ENCODE data around the gene BAG5.
"Not testable (repeated sequence)": the region's sequence is repeated elsewhere in the genome, so short reads cannot be mapped to it uniquely, and the experiment has no call there.

The BAG5 gene

DNA sequence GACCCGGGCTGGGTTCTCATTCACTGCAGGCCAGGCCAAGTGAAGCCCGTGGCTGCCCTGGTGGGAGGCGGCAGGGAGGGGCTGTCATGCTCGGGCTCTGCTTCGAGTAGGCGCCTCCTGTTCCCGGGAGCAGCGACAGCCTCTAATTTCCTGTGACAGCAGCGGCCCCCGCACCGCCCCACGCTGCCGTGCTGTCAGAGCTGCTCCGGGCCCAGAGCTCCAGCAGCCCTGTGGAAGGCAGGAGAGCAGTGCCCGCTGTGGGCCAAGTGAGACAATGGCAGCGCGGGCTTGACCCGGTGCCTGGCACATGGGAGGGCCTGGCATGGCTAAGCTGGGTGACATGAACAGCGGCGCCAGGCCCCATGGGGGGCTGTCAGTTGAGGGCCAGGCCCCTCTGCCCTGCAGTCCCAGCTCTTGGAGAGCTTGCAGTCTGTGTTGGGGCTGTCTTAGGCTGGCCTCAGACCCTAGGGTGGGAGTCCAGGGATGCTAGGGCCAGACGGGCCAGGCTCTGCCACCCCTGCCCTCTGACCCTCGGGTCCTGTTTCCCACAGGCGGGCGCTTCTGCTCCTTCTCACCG lies 28.4 kb downstream of the BAG5 start:
- DNase-seq, result no peak

DNA sequence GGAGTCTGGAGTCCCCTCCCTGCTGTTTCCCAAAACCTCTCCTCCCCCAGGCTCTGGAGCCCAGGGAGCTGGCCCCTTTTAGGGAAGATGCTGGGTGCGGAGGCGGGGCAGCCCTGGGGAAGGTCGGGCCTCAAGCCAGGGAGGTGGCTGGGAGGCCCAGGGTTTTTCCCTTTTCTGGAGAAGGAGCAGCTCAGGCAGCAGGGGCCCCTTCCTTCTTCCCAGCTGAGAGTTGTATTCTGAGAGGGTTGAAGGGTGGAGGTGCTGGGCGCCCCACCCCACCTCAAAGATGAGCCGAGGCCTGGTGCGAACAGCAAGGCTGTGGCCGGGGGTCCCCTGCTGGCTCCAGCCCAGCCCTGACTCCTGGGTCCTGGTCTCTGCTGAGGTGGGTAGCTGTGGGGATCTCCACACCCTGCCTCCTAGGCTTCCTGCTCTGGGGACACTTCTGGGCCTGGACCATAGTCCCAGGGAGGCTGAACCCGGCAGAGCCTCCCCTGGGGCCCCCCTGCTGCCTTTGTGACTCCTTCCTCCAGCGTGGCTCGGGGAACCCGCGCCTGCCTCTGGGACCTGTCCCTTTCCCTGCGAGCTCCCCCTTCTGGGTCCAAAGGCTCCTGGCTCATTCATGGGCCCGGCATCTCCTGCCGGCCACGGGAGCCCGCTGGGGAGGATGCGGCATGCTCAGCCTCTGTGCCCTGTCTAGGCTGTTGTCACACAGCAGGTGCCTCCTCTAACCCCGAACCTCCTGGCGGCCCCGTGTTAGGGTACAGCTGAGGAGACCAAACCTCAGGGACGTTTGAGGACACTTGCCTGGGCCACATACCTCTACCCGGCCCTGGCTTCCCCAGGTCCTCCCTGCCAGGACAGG lies 29.1 kb downstream of the BAG5 start:
- DNase-seq, result no peak

DNA sequence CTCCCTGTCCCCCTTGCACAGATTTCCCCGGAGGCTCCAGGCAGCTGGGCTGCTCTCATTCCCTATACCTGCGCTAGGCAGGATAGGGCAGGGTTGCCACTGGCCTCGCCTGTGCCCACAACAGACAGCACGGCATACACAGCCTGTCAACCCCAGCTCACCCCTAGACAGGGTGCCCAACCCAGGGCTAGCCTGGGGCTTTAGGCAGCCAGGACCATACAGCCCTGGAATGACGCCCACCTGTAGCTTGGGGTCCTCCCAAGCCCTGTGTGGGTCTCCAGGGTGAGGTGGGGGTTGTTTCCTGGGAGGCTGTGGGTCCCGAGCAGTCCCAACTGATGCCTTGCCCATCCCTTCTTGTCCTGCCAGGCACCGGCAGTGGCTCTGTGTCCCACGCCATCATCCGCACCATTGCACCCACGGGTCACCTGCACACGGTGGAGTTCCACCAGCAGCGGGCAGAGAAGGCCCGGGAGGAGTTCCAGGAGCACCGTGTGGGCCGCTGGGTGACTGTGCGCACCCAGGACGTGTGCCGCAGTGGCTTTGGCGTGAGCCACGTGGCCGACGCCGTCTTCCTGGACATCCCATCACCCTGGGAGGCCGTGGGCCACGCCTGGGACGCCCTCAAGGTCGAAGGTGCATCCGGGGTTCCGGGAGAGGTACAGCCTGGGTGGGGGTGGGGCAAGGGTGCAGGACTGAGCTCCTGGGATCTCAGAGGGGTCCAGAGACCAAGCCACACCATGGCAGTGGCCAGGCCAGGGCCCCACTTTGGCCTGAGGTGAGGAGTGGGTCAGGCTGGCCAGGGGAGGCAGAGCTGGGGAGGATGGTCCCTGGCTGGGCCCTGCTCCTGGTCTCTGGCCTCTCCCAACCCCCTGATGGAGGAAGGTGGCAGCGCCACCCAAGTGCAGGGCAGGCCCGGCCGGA lies 30.0 kb downstream of the BAG5 start:
- no peak for DNase-seq

DNA sequence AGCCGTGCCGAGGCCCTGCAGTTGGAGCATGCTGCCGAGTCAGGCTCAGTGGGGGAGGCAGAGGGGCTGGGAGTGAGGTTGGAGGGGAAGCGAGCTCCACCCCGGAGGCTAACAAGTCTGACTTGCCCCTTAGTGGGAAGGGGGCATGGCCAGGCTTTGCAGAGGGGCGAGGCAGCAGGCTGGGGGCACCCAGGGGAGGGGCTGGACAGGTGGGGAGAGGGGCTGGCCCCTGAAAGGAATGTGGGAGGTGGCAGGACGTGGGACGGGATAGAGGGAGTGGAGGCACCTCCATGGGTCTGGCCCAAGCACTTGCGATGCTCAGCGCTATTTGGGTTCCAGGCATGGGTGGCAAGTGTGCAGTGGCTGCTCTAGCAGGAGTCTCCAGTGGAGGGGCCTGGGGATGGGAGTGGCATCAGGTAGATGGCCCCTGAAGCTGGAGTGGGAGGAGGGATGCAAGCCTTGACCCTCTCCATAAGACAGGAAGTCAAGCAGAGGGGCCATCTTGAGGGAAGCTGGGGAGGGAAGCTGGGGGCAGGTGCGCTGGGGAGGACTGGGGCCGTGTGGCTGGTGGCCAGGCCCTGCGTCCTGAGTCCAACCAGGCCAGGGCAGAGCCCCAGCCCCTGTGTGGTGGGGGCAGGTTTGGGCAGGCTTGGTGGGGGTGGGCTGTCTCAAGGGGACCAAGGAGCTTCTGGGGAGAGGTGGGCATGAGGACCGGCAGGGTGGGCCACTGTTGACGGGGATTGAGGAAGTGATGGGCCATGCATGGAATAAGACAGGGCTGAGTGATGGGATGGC lies 30.8 kb downstream of the BAG5 start:
- DNase-seq, result no peak

DNA sequence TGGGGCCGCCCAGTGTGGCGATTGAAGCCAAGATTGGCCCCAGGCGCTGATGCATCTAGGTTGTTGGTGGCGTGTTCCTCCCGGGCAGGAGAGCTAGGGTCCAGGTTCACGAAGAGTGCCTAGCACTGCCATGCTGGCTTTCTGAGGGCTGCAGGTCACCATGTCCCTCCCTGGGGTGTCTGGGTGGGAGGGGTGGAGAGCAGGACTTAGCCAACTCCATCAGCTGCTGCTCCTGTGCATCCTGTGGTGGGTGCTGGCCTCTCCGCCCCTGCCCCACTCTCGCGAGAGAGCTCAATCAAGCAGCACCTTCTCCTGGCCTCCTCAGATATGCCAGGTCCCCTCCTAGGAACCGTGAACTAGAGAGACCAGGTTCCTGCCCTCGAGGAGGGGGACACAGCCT lies 31.6 kb downstream of the BAG5 start:
- no peak for DNase-seq

DNA sequence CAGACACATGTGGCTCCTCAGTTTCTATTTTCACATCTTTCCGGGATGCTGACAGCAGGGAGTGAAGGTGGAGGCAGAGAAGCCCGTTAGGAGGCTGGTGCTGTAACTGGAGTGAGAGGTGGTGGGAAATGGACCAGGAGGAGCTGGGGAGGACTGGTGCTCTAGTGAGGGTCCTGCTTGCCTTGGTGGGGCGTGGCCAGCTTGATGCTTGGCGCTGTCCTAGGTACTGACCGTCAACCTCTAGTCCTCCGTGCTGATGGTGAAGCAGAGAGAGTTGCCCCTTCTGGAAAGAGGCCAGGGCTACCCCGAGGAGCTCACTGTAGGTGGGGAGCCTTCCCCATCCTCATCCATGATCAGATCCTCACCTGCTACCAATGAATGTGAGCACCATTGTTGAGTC lies 32.1 kb downstream of the BAG5 start:
- DNase-seq, result no peak

DNA sequence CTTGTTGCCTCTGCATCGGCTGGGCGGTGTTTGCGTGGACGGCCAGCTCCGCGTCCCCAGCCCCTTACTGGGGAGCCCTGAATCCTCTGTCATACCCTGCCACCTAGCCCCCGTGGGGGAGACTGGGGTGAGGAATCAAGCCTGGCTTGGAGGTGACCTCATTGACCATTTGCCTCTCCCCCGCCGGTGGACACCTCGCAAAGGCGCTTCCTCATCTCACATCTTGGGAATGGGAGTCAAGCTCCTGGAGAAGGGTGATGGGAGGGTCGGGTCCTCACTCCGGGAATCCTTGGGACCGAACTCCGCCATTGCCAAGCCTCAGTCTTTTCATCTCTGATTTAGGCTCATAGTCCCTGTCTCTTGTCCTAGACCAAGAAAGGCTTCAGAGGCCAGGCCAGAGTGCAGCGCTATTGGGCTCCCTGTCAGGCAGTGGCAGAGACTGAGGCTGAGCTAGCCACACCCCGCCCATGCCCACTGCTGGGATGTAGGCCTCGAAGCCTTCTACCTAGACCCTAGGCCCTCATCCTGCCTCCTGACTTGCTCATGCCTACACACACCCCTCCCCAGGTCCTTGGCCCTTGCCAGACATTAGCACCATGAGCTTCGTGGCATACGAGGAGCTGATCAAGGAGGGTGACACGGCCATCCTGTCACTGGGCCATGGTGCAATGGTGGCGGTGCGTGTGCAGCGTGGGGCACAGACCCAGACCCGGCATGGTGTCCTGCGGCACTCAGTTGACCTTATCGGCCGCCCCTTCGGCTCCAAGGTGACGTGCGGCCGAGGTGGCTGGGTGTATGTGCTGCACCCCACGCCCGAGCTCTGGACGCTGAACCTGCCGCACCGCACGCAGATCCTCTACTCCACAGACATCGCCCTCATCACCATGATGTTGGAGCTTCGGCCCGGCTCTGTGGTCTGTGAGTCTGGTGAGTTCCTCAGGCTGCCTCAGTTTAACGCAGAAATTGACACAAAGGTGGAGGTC lies 32.8 kb downstream of the BAG5 start:
- no peak for DNase-seq

DNA sequence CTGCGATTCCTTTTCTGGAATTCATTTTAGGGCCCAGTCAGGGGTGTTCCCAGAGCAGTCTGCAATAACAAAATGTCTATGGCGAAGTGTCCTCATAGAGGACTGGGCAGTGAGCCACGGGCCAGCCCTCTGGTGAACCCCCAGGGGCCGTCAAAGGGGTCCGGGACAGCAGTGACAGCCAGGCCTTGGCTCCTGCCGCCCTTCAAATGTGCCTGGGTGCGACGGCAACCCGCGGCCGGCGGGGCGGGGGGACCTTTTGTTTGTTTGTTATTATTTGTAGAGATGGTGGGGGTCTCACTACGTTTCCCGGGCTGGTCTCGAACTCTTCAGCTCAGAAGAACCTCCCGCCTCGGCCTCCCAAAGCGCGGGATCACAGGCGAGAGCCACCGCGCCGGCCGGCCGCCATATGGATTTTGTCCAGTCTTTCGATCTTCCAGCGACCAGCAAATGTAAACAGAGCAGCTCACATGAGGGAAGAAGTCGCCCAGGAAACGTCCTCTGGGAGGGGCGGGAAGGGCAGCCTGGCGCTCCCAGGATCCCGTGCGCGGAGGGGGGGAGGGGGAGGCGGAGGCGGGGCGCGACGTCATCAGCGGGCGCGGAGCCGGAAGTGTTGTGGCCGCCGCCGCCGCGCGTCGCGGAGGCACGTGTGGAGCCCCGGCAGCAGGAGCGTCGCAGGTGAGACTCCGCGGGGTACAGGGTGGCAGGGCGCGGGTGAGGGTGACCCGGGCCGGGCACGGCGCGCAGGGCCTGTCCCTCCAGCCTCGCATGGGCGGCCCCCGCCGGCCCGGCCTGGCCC lies 33.7 kb downstream of the BAG5 start, which contains the start of gene TRMT61A:
TSS of gene TRMT61A (plus strand) at position 610 of the 796 bp plus-strand sequence. CDS start 783 bp downstream, outside the sequence.
- DNase-seq, result peak; percentile 31 to 85

DNA sequence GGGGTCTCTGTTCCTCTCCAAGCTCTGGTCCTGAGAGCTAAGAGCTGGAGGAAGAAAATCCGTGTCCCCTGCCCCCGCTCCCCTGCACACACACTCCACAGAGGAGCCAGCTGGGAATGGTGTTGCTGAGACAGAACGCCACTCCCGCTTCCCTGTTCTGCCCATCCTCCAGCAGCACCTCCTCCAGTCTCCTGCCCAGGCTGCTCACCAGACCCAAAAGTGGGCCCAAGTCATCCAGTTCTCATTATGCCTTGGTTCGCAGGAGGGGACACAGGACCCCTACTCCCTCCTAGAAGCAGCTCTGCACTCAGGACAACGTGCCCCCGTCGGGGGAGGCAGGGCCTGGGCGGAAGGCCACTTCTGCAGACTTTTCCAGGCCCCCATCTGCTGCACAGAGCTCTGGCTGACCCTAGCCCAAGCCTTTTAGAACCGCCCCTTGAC lies 34.3 kb downstream of the BAG5 start:
- DNase-seq, result no peak

DNA sequence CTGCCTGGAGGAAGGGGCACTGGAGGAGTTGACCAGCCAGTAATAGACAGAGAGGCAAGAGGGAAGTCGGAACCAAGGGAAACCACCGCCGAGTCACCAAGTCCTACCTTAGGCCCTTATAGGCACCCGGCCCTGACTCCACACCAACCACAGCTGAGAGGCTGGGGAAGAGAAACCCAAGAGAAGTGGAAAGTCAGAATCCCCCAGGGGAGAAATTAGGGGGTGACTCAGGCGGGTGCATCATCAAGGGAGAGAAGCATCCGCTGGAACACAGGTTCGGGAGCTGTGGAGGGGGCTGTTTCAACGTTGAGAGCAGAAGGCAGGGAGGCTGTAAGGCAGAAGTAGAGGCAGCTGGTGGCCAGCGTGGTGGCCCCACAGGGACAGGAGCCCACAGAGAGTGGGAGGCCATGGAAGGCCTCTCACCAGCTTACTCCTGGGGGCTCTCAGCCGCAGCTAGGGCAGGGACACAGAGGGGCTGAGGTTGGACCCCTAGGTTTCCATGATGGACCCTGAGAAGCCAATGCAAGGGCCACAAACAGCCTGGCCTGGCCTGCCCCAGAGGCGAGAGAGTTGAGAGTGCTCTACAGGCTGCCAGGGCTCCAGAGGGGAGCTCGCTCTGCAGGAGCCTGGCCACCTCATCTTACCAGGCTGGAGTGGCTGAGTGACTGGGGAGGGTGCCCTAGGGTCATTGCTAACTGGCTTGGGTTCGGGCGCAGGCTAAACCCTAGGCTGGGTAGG lies 34.9 kb downstream of the BAG5 start:
- DNase-seq, result no peak

DNA sequence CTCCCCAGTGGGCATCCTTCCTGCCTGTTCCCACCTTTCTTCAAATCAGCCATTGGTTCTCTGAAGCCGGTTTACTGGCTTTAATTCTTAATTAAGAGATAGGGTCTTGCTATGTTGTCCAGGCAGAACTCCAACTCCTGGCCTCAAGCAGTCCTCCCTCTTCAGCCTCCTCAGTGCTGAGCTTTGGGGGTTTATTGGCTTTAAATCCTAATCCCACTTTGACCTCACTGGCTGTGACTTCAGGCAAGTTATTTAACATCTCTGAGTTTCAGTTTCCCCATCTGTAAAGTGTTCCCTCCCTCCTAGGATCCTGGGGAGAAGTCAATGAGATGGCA lies 35.6 kb downstream of the BAG5 start:
- no peak for DNase-seq

DNA sequence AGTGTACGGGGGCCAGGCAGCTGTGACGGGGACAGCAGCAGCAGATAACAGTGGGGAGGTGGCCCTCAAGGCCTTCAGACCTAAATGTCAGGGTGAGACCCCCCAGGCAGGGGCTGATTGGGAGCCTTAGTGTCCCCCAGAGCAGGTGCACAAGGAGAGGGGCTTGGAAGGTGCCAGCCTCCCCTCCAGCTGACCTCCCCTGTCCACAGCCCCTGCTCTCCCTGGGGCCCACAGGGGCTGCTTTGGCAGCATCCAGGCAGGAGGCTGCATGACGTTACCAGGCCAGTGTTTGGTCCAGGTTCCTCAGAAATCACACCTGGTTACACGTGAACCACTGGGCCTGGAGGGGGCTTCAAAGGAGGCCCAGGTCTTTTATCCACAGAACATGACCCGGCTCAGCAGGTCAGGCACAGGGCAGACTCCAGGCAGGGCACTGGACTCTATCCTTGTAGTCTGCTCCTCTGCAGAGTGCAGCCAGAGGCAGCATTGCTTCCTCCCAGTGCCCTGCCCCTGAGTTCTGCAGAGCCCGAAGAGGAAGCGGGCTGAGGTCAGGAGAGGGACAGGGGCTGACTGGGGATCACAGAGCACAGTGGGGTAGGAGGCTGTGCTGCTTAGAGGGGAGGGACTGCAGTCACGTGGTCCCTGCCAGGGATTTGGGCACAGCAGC lies 36.1 kb downstream of the BAG5 start:
- no peak for DNase-seq

DNA sequence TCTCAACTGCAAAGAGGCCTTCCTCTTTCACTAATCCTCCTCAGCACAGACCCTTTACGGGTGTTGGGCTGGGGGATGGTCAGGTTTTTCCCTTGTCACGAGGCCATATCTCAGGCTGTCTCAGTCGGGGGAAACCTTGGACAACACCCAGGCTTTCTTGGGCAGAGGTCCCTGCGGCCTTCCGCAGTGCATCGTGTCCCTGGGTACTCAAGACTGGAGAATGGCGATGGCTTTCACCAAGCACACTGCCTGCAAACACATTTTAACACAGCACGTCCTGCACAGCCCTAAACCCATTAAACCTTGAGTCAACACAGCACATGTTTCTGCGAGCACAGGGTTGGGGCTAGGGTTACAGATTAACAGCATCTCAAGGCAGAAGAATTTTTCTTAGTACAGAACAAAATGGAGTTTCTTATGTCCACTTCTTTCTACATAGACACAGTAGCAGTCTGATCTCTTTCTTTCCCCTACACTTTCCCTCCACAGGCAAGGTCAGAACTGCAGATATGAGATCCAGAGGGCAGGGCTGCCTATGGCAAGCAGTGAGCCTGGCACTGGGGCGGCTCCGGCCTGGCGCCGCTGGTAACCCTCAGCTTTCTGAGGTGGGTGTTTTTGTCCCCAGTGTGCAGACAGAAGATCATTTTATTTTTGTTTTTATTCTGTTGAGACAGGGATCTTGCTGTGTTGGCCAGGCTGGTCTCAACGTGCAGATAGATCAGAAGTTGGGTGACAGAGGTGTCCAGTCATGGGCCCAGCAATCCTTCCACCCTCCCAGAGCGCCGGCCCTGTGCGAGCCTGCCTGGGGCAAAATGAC lies 36.8 kb downstream of the BAG5 start:
- DNase-seq, result not testable (repeated sequence)

DNA sequence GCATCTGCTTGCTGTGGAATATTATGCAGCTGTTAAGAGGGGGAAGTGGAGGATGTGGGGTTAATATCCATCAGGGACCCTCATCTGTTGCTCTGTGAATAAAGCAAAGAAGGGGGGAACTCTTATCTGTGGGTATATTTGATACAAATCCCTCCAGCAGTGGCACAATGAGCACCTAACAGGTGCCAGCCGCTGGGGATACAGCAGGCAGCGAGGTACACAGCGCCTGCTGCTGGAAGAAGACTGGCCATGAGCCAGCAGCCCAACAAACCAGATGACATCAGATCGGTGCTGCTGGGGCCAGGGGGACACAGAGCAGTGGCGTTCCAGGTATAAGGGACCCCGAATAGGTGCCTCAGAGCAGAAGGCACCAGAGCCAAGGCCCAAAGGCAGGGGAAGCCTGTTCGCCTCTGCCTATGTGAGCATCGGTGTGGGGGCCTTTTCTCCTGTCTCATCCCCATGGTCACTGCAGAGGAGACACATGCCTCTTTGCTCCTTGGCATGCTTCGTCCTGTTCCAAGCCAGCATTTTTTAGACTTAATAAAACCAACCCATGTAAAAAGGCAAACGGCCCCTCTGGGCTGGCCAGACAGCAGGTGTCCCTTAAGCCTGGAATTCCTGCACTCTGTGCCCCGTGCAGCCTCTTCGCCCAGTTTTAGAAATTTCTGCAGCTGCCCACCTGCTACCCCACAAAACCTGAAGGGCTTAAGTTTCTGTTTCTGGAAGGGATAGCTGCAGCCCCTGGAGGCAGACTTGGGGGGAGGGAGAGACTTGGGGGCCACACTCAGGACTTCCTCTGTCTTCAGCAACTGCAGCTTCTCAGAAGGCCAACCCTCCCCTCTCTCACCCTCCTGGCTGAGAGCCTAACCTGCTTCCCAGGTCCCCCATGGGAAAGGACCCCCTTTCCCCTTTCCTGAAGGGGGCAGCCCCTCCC lies 38.2 kb downstream of the BAG5 start:
- no peak for DNase-seq

DNA sequence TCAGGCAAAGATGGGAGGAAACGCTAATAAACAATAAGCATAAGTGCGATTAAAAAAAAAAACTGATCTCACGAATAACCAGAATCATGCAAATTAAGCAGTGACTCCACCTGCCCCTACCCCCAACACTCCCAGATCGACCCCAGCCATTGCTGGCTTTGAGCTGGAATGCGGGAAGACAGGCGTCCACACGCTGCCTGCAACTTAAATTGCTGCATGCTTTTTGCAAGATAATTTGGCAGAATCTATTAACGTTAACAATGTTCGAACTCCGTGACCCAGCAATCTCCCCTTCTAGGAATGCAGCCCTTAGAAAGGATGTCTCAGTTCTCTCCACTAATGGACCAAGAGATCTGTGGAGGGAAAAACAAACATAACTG lies 38.9 kb downstream of the BAG5 start:
- no peak for DNase-seq

DNA sequence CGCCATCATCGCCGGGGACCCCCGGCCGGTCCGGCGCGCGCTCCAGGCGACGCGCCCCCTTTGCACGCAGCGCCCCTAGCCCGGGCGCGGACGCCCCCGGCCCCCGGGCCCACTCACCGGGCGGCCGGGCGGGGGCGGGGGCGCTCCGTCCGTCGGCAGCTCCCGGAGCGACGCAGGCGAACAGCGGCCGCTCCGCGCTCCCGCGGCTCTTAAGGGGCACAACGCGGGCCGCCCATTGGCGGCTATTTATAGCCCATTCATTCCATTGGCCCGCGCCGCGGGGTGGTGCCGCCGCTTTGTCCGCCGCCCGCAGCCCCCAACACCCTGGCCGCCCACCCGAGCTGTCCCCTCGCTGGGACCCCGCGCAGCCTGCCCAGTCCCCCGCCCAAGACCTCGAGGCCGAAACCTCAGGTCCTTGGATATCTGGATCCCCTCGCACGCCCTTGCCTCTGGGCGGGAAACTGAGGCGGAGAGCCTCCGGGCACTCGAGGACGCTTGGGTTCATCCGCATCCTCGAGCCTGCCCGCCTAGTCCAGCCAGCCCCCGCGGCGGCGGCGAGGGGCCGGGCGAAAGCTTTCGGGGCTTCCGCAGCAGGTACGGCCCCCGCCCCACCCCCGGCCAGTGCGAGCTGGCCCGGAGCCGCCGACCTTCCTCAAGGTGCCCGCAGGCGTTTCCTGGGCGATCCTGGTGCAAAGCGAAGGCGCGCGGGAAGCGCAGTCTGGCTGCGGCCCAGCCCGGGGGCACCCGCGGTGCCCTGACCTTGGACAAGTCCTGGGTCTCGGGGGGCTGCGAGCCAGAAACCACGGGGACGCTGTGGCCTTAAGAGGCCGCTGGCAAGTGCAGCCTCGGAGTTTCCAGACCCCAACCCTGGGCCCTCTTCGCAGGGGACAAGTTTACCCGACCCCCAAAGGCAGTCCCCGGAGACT lies 39.5 kb downstream of the BAG5 start, which contains the start of gene CKB:
TSS of gene CKB (minus strand) at position 182 of the 926 bp plus-strand sequence. CDS start 337 bp downstream, outside the sequence.
- DNase-seq, result peak in 1 of 2 experiments; percentile 65
